GM19324 (cell line): ENCODE results near the gene TMED4.
"Not testable (repeated sequence)": the region's sequence is repeated elsewhere in the genome, so short reads cannot be mapped to it uniquely, and the experiment has no call there.

Source experiments
- ATAC-seq: cut with Tn5 transposase; IDR thresholded peaks from one replicate; pipeline ENCODE4 v1.9.1; 2021; ENCODE audit warnings: mild to moderate bottlenecking, moderate library complexity; ENCODE audit not compliant: unreplicated experiment, low FRiP score

Gene TMED4

GRCh38 chr7:44573464-44574286 is 8.4 kb downstream of the TMED4 start, which contains the start of gene DDX56:
TSS of gene DDX56 (minus strand) at chr7:44573908. CDS start at chr7:44573895, 13 bp downstream.
- ATAC-seq: peak; percentile 96

GRCh38 chr7:44572771-44573170 is 9.3 kb downstream of the TMED4 start:
- ATAC-seq: no peak

GRCh38 chr7:44569959-44570358 is 12.1 kb downstream of the TMED4 start:
- ATAC-seq: no peak

GRCh38 chr7:44568771-44569560 is 13.1 kb downstream of the TMED4 start:
- ATAC-seq: no peak

GRCh38 chr7:44567884-44568283 is 14.1 kb downstream of the TMED4 start:
- ATAC-seq: no peak

- no peak for ATAC-seq
Observed at GRCh38 chr7:44566680-44567079, 15.4 kb downstream of the TMED4 start.

- no peak for ATAC-seq
Observed at GRCh38 chr7:44565795-44566559, 16.1 kb downstream of the TMED4 start.

- no peak for ATAC-seq
Observed at GRCh38 chr7:44565097-44565794, 16.8 kb downstream of the TMED4 start.

GRCh38 chr7:44564606-44565005 is 17.4 kb downstream of the TMED4 start:
- no peak for ATAC-seq

GRCh38 chr7:44563171-44563679 is 18.8 kb downstream of the TMED4 start:
- ATAC-seq: no peak

GRCh38 chr7:44562622-44562962 is 19.4 kb downstream of the TMED4 start:
- ATAC-seq: not testable (repeated sequence)

- ATAC-seq: no peak
Observed at GRCh38 chr7:44561962-44562621, 19.9 kb downstream of the TMED4 start.

- ATAC-seq: no peak
Observed at GRCh38 chr7:44561481-44561880, 20.6 kb downstream of the TMED4 start.

- ATAC-seq: no peak
Observed at GRCh38 chr7:44559485-44559884, 22.5 kb downstream of the TMED4 start.

GRCh38 chr7:44557485-44557884 is 24.5 kb downstream of the TMED4 start:
- ATAC-seq: no peak

- no peak for ATAC-seq
Observed at GRCh38 chr7:44555350-44555749, 26.7 kb downstream of the TMED4 start.

- not testable (repeated sequence) for ATAC-seq
Observed at GRCh38 chr7:44552473-44553005, 29.5 kb downstream of the TMED4 start.

GRCh38 chr7:44549457-44549856 is 32.6 kb downstream of the TMED4 start:
- ATAC-seq: no peak

- ATAC-seq: no peak
Observed at GRCh38 chr7:44548893-44549292, 33.1 kb downstream of the TMED4 start.
